Tibial artery (tissue), 4 donors: Measurements from ENCODE around the gene OR2T34.

Source experiments
- DNase-seq, 2 donors: peaks; one replicate each; pipeline ENCODE4 v3.0.0-alpha.2; 2019
- H3K27ac ChIP-seq, 2 donors: fragments of 200-600 bp; sonication (generic) in 1 of 2; 1 replicate in 1 of 2; 2 replicates in 1 of 2; pipeline ENCODE4 v1.5.1; 2018 to 2019; ENCODE audit warnings: mild to moderate bottlenecking in 1 of 2
- H3K27me3 ChIP-seq, 2 donors: fragments of 200-600 bp; sonication (generic) in 1 of 2; one replicate each; pipeline versions ENCODE4 v1.5.1 to v1.6.0; 2016 to 2019
- H3K36me3 ChIP-seq, 3 donors: fragments of 200-600 bp; sonication (generic) in 2 of 3; one replicate each; pipeline ENCODE4 v1.5.1; 2016 to 2019; ENCODE audit warnings: mild to moderate bottlenecking in 2 of 3
- H3K4me1 ChIP-seq, 4 donors: fragments of 200-600 bp; sonication (generic) in 2 of 4; 1 replicate in 3 of 4; 2 replicates in 1 of 4; pipeline ENCODE4 v1.5.1; 2016 to 2019
- H3K4me3 ChIP-seq, 2 donors: fragments of 200-600 bp; sonication (generic) in 1 of 2; 1 replicate in 1 of 2; 2 replicates in 1 of 2; pipeline ENCODE4 v1.5.1; 2018 to 2019; ENCODE audit warnings: mild to moderate bottlenecking in 2 of 2
- H3K9me3 ChIP-seq, 3 donors: fragments of 200-600 bp; sonication (generic) in 1 of 3; one replicate each; pipeline ENCODE4 v1.5.1; 2016 to 2019
- CTCF ChIP-seq, 2 experiments: fragments of 200-600 bp in 1 of 2; fragments of 450-650 bp in 1 of 2; IDR thresholded peaks; one replicate each; pipeline ENCODE4 v1.5.1; 2017 to 2019; ENCODE audit warnings: antibody characterized with exemption in 2 of 2, mild to moderate bottlenecking in 1 of 2, moderate library complexity in 1 of 2
- intact Hi-C: fragments of 100-400 bp; cut with DNase I; formaldehyde crosslinking; loops from one replicate; pipeline ENCODE4 v1.15.0; 2023; ENCODE audit warnings: low total_unique reads

OR2T34 gene

DNA sequence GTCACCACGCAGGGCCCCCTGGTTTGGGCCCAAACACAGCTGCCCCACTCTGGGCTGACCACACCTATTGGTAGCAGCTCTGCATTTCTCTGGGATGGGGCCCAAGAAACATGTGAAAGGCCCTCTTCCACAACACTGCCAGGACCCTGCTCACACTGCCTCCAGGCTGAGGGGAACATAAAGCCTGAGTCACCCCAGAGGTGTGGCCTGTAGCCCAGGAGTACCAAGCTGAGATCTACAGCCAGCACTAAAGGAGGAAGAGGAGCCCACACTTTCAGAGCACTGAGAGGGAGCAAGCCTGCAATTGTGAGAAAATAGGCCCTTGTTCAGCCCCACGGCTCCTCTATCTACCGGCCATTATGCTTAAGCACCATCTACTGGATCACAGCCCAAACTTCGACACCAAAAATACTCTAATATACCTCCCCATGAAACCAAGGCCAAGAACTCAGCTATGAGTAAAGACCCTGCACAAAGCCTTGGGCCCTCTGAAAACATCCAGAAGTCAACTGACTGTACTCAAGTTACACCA, 37.4 kb upstream of the OR2T34 start:
- Histone ChIP-seq H3K36me3 (no peaks in the 10 kb centered on the region), H3K9me3 (no peaks in the 10 kb centered on the region), H3K27ac (no peak overlapping the region), H3K27me3 (no peaks in the 10 kb centered on the region), H3K4me3 (no peak overlapping the region), H3K4me1 (no peaks in the 10 kb centered on the region)
- no peak for DNase-seq
- TF ChIP-seq CTCF (IDR thresholded peaks at IDR 0.05), result no peak
- intact Hi-C loops, result no loop called here

GRCh38 chr1:248610301-248610700, 35.7 kb upstream of the OR2T34 start:
- no peak overlapping the region for H3K4me3 ChIP-seq
- DNase-seq, result no peak
- H3K9me3 ChIP-seq, result no peaks in the 10 kb centered on the region
- H3K36me3 ChIP-seq, result no peaks in the 10 kb centered on the region
- intact Hi-C loops, result no loop called here
- no peaks in the 10 kb centered on the region for H3K27me3 ChIP-seq
- TF ChIP-seq CTCF (IDR thresholded peaks at IDR 0.05), result no peak
- H3K27ac ChIP-seq, result no peak overlapping the region
- H3K4me1 ChIP-seq, result no peaks in the 10 kb centered on the region

- H3K27me3 ChIP-seq, result no peaks in the 10 kb centered on the region
- H3K36me3 ChIP-seq, result no peaks in the 10 kb centered on the region
- no peaks in the 10 kb centered on the region for H3K9me3 ChIP-seq
- no peak for TF ChIP-seq CTCF (IDR thresholded peaks at IDR 0.05)
- no peak for DNase-seq
- H3K27ac ChIP-seq, result no peak overlapping the region
- no peaks in the 10 kb centered on the region for H3K4me1 ChIP-seq
- no peak overlapping the region for H3K4me3 ChIP-seq
- intact Hi-C loops, result no loop called here
Observed at GRCh38 chr1:248599396-248599795, 24.8 kb upstream of the OR2T34 start.

- H3K4me3 ChIP-seq, result no peak within 1 kb of the TSS
- no peaks in the 10 kb centered on the region for H3K4me1 ChIP-seq
- no peak within 1 kb of the TSS for H3K27ac ChIP-seq
- no peaks in the 10 kb centered on the region for H3K36me3 ChIP-seq
- intact Hi-C loops, result no loop called here
- no peak for TF ChIP-seq CTCF (IDR thresholded peaks at IDR 0.05)
- no peaks in the 10 kb centered on the region for H3K27me3 ChIP-seq
- no peak for DNase-seq
- H3K9me3 ChIP-seq, result no peaks in the 10 kb centered on the region
Observed at GRCh38 chr1:248597589-248597988, 23.0 kb upstream of the OR2T34 start, which contains the start of gene OR2T10. Gene OR2T10, minus strand, starts transcription at chr1:248597700. Its CDS starts 3,932 bp downstream, at chr1:248593768.

GRCh38 chr1:248596615-248597014, 22.1 kb upstream of the OR2T34 start:
- no peaks in the 10 kb centered on the region for H3K4me1 ChIP-seq
- no peak overlapping the region for H3K4me3 ChIP-seq
- no peak for DNase-seq
- TF ChIP-seq CTCF (IDR thresholded peaks at IDR 0.05), result no peak
- H3K27ac ChIP-seq, result no peak overlapping the region
- H3K27me3 ChIP-seq, result no peaks in the 10 kb centered on the region
- intact Hi-C loops, result no loop called here
- no peaks in the 10 kb centered on the region for H3K36me3 ChIP-seq
- H3K9me3 ChIP-seq, result no peaks in the 10 kb centered on the region

DNA sequence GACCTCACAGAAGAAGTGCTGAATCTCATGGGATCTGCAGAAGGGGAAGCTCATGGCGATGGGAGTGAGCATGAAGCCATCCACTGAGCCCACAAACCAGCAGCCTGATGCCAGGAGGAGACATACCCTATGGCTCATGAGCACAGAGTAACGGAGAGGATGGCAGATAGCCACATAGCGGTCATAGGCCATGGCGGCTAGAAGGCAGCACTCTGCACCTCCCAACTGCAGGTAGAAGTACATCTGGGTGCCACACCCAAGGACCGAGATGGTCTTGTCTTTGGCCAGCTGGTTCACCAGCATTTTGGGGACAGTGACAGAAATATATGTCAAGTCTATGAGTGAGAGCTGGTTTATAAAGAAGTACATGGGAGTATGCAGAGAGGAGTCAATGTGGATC, 18.7 kb upstream of the OR2T34 start:
- H3K4me1 ChIP-seq, result no peaks in the 10 kb centered on the region
- no peaks in the 10 kb centered on the region for H3K9me3 ChIP-seq
- DNase-seq, result no peak
- no peak overlapping the region for H3K4me3 ChIP-seq
- intact Hi-C loops, result no loop called here
- H3K27me3 ChIP-seq, result no peaks in the 10 kb centered on the region
- H3K27ac ChIP-seq, result no peak overlapping the region
- no peak for TF ChIP-seq CTCF (IDR thresholded peaks at IDR 0.05)
- no peaks in the 10 kb centered on the region for H3K36me3 ChIP-seq
